IPS DF 4.7 (cell line): ENCODE measurements around the gene PTGES.

Experiments used
- DNase-seq: peaks from one replicate; pipeline ENCODE4 v3.0.0-alpha.2; 2013; ENCODE audit warnings: low spot score; ENCODE audit errors: extremely low read depth

Gene PTGES

GRCh38 chr9:129695870-129696269, 57.0 kb downstream of the PTGES start:
- DNase-seq = no peak

DNA sequence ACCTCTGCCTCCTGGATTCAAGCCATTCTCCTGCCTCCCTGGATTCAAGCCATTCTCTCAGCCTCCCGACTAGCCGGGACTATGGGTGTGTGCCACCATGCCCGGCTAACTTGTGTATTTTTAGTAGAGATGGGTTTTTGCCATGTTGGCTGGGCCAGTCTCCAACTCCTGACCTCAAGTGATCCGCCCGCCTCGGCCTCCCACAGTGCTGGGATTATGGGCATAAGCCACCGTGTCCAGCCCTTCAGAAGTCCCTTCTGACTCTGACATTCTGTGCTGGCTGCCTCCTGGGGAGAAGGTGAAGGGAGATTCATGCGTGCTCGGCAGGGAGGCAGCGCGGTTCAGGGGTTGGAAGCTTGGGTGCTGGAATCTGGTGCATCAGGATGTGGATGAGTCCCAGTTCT, 58.6 kb downstream of the PTGES start:
- DNase-seq = no peak

DNA sequence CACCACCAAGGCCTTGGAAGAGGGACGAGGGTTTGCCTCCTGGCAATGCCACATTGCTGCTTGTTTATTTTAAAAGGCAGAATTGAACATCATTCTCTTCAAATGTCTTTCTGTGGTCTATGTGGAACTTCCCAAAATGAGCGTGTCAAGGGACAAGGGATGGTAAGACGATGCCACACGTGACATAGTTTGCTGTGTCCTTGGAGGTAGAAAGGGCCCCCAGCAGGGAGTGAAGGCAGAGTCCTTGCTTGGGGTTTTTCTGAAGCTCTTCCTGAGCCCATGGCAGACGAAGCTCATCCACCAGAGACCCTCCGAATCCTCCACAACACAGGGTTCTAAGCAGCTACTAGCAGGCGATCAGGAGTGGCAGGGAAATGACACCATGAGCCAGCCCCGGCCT, 59.1 kb downstream of the PTGES start:
- DNase-seq = no peak

DNA sequence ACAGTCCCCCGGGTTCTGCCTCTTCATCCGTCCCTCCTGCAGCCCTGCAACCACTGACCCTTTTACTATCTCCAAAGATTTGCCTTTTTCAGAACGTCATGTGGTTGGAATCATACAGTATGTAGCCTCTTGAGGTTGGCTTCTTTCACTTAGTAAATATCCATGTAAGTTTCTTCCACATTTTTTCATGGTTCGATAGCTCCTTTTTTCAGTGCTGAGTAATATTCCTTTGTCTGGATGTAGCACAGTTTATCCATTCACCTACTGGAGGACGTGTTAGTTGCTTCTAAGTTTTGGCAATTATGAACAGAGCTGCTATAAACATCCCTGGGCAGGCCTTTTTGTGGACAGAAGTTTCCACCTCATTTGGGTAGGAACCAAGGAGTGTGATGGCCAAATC, 60.3 kb downstream of the PTGES start:
- no peak for DNase-seq
